CD14-positive monocyte (primary cell): ENCODE measurements around the gene NEK6. TPM values are rescaled to one million over a fixed set of nuclear protein-coding genes. Genes with fewer than 3 reads are reported as not detected.

Experiments
- polyA plus RNA-seq, 3 donors: library from polyadenylated mRNA; depleted of rRNA in 1 of 3; unstranded in 2 of 3; stranded (reverse) in 1 of 3; fragments of 300-500 nt in 2 of 3; fragments of >200 nt in 1 of 3; fragmentation: Illumina TruSeq in 2 of 3; gene quantifications; 1 replicate in 2 of 3; 2 replicates in 1 of 3; pipeline ENCODE4 v1.2.3, GENCODE V29; 2012 to 2021

Gene NEK6
- polyA plus RNA-seq, 3 donors, result 26.1 to 46.0 (median 35.8) TPM

Other genes starting within 250 kb of the NEK6 start
- gene LHX2, start 246.2 kb upstream of the NEK6 start, polyA plus RNA-seq, result under 1 TPM in 1 of 3 donors, not detected in 2; 0.12 TPM
- 100 to 1,000 TPM; 129 to 194 (median 191) TPM for gene PSMB7, start 157.5 kb downstream of the NEK6 start, polyA plus RNA-seq
- not detected for gene ADGRD2, start 192.5 kb downstream of the NEK6 start, polyA plus RNA-seq
- gene NR5A1, start 249.4 kb downstream of the NEK6 start, polyA plus RNA-seq, result not detected